ENCODE results near the gene COPG2. TPM values are rescaled to one million over a fixed set of nuclear protein-coding genes. Genes with fewer than 3 reads are reported as not detected.

Gene COPG2
- total RNA-seq, 1 experiment from 2014 or later = 77.7 TPM

DNA sequence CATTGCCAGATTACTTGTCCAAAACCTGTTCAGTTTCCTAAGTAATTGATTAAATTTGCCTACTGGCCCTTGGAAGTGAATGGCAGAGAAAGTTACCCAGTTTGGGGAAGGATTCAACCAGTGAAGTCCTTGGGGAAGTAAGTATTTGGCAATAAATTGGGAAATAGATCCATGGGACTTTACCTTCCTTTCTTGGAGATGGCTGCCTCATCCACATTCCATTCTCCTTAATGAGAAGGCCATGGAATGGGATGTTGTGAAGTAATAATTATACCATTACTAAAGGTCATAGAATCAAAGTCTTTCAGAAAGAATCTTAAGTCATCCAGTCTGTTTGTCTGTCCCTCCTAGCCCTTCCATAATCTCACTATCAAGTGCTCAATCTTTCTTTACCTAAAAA, 4.5 kb upstream of the COPG2 start:
- no peak overlapping the region for H2BK15ac ChIP-seq (ENCODE audit: low read depth, low read length)
- no peak overlapping the region for H3K4me3 Mint-ChIP-seq
- TF ChIP-seq, protein P1, sequence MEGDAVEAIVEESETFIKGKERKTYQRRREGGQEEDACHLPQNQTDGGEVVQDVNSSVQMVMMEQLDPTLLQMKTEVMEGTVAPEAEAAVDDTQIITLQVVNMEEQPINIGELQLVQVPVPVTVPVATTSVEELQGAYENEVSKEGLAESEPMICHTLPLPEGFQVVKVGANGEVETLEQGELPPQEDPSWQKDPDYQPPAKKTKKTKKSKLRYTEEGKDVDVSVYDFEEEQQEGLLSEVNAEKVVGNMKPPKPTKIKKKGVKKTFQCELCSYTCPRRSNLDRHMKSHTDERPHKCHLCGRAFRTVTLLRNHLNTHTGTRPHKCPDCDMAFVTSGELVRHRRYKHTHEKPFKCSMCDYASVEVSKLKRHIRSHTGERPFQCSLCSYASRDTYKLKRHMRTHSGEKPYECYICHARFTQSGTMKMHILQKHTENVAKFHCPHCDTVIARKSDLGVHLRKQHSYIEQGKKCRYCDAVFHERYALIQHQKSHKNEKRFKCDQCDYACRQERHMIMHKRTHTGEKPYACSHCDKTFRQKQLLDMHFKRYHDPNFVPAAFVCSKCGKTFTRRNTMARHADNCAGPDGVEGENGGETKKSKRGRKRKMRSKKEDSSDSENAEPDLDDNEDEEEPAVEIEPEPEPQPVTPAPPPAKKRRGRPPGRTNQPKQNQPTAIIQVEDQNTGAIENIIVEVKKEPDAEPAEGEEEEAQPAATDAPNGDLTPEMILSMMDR (conservative IDR thresholded peaks at IDR 0.05) = no peak
- H3K79me2 ChIP-seq (ENCODE audit: insufficient read depth, low read length) = no peaks in the 10 kb centered on the region
- H3K4ac ChIP-seq (ENCODE audit: low read depth, low read length) = no peak overlapping the region
- no peaks in the 10 kb centered on the region for H3K4me1 ChIP-seq (ENCODE audit: insufficient read depth, low read length)
- H3K79me1 ChIP-seq (ENCODE audit: insufficient read depth, low read depth, low read length, poor library complexity, severe bottlenecking) = no peaks in the 10 kb centered on the region
- H2BK20ac ChIP-seq (ENCODE audit: low read depth, low read length, poor library complexity, severe bottlenecking) = no peak overlapping the region
- no peak overlapping the region for H3K56ac ChIP-seq (ENCODE audit: insufficient read length, low read depth, low read length)
- H3K9me3 Mint-ChIP-seq = no peaks in the 10 kb centered on the region
- H4K20me1 ChIP-seq (ENCODE audit: control insufficient read depth, insufficient read depth, insufficient read length) = no peaks in the 10 kb centered on the region
- no peak overlapping the region for H3K9ac ChIP-seq (ENCODE audit: extremely low read depth, insufficient read length, low read length)
- no peak overlapping the region for H4K91ac ChIP-seq (ENCODE audit: insufficient read length, low read depth, low read length)
- H3K36me3 Mint-ChIP-seq (ENCODE audit: insufficient read depth in 1 of 3, low read depth in 3 of 3) = no peaks in the 10 kb centered on the region
- no peak overlapping the region for H3T11ph ChIP-seq (ENCODE audit: low read length)
- H3K27me3 Mint-ChIP-seq (ENCODE audit: low read depth) = peaks cover 15% of the 10 kb centered on the region
- no peak overlapping the region for H3K27ac ChIP-seq (ENCODE audit: insufficient read length, low read depth, low read length)
- H3K4me1 Mint-ChIP-seq = peaks cover 9 to 13% of the 10 kb centered on the region in 2 experiments
- H2AK5ac ChIP-seq (ENCODE audit: insufficient read length, low read length) = no peak overlapping the region
- H3K9me3 ChIP-seq (ENCODE audit: control insufficient read depth, low read depth, low read length) = no peaks in the 10 kb centered on the region
- no peak overlapping the region for H2BK12ac ChIP-seq (ENCODE audit: insufficient read length, low read depth, low read length)
- DNase-seq = no peak
- peaks cover under 1% of the 10 kb centered on the region for H3K23me2 ChIP-seq (ENCODE audit: insufficient read length, low read depth, low read length, poor library complexity, severe bottlenecking)
- no peak overlapping the region for H4K8ac ChIP-seq (replicated peaks; ENCODE audit: insufficient read length, low read depth, low read length)
- no peak overlapping the region for H3K27ac Mint-ChIP-seq
- H2BK120ac ChIP-seq (ENCODE audit: low read depth, low read length, poor library complexity, severe bottlenecking) = no peak overlapping the region
- no peak overlapping the region for H3K4me2 ChIP-seq (ENCODE audit: insufficient read depth, insufficient read length, low read length)
- H3K18ac ChIP-seq (ENCODE audit: insufficient read length, low read depth, low read length) = no peak overlapping the region
- H2BK5ac ChIP-seq (ENCODE audit: insufficient read length, low read length) = no peak overlapping the region
- H3K27me3 ChIP-seq (ENCODE audit: insufficient read depth, low read length) = peaks cover 2% of the 10 kb centered on the region; the same call in 1 of the 2 replicates
- H4K5ac ChIP-seq (ENCODE audit: insufficient read length, low read depth, low read length) = no peak overlapping the region
- no peak overlapping the region for H3K14ac ChIP-seq (ENCODE audit: insufficient read depth, low read length)
- H3K23ac ChIP-seq (ENCODE audit: insufficient read length, low read depth, low read length) = no peak overlapping the region
- H2AFZ ChIP-seq (ENCODE audit: low read length) = no peak overlapping the region
